Fibroblast of villous mesenchyme (primary cell): ENCODE measurements around the gene PKIB. TPM values are rescaled to one million over a fixed set of nuclear protein-coding genes. Genes with fewer than 3 reads are reported as not detected.

Experiments used
- DNase-seq: peaks from one replicate; pipeline ENCODE4 v3.0.0-alpha.2; 2010; ENCODE audit warnings: low read depth
- H3K4me3 ChIP-seq: 2 replicates; pipeline ENCODE4 v1.5.1; 2011; ENCODE audit warnings: low read depth, mild to moderate bottlenecking, low read length
- total RNA-seq: library from RNA; depleted of rRNA; stranded (reverse); fragments of >200 nt; gene quantifications from 2 replicates; pipeline ENCODE4 v1.2.3, GENCODE V29; 2012
- TF ChIP-seq, protein P1 (sequence below): IDR thresholded peaks from 2 replicates; pipeline ENCODE4 v1.5.1; 2012; ENCODE audit warnings: low read depth, mild to moderate bottlenecking, low read length; ENCODE audit not compliant: insufficient read depth

The PKIB gene
- total RNA-seq, 1 donor, result 13.8 TPM

DNA sequence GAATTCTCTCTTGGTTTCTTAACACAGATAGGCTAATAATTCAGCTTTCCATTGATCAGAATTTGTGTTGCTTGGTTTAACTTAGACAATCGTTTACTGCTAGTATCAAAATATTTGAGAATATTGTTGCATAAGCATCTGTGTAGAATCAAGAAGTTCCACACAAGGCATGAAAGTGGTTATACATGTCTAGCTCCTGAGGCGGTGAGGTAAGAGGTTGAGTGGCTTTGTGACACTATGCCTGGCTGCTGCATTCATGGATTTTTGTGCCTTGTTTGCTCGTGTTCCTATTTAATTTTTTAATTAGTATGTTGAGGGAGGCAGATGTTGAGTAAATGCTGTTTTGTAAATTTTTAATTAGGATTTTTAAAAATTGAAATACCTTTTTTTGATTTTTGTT is 10.2 kb downstream of the PKIB start:
- DNase-seq, result no peak
- H3K4me3 ChIP-seq, result no peak overlapping the region
- TF ChIP-seq, protein P1, sequence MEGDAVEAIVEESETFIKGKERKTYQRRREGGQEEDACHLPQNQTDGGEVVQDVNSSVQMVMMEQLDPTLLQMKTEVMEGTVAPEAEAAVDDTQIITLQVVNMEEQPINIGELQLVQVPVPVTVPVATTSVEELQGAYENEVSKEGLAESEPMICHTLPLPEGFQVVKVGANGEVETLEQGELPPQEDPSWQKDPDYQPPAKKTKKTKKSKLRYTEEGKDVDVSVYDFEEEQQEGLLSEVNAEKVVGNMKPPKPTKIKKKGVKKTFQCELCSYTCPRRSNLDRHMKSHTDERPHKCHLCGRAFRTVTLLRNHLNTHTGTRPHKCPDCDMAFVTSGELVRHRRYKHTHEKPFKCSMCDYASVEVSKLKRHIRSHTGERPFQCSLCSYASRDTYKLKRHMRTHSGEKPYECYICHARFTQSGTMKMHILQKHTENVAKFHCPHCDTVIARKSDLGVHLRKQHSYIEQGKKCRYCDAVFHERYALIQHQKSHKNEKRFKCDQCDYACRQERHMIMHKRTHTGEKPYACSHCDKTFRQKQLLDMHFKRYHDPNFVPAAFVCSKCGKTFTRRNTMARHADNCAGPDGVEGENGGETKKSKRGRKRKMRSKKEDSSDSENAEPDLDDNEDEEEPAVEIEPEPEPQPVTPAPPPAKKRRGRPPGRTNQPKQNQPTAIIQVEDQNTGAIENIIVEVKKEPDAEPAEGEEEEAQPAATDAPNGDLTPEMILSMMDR, result no peak

DNA sequence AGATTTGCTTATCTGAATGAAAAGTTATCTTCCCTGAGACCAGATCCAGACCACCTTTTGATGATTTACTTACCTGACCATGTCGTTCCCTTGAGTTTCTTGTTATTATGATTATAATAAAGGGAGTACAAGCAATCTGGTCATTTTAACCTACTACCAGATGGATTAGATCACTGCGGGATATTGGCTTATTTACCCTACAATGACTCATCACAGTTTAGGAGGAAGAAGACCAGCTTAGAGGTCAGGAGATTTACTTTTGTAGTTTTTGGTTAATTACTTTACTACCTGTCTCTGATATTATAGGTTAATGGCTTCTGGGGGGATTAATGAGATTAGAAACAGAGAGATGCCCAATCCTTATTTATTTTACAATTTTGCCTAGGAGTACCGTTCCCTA is 10.7 kb downstream of the PKIB start:
- DNase-seq, result peak; percentile 59
- TF ChIP-seq, protein P1, result no peak
- no peak overlapping the region for H3K4me3 ChIP-seq

DNA sequence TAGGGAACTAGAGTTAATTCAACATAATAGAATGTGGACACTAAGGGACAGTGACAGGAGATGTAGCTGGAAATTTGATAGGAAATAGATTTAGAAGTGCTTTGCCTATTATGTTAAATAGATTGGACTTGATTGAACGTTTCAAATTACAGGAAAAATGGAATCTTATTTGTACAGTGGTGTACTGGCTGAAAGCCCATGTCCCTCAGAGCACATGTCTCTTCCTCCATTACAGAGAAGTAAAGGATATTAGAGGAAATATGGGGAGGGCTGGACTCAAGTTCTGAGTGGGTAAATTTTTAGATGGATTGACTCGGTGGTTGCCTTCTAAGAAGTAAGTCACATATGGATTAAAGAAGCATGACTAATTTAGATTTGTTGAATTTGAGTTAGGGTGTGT is 11.4 kb downstream of the PKIB start:
- TF ChIP-seq, protein P1, result no peak
- H3K4me3 ChIP-seq, result no peak overlapping the region
- no peak for DNase-seq

DNA sequence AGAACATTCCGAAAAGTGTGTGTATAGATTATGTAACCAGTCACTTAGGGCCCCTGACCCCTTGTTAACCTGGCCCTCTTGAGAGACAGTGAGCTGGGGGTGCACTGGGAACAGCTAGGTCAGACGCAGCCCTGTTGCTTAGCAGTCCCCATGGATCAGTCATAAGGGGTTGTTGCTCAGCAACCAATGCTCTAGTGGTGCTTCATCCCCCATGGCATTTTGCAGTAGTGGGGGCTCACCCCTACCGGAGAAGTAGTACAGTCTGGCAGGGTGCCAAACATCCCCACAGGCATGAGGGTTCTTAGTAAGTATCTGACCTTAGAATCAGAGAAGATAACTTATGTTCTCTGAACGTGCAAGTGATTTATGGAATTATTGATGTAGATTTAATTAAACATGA is 12.3 kb downstream of the PKIB start:
- no peak overlapping the region for H3K4me3 ChIP-seq
- TF ChIP-seq, protein P1, result no peak
- DNase-seq, result no peak

DNA sequence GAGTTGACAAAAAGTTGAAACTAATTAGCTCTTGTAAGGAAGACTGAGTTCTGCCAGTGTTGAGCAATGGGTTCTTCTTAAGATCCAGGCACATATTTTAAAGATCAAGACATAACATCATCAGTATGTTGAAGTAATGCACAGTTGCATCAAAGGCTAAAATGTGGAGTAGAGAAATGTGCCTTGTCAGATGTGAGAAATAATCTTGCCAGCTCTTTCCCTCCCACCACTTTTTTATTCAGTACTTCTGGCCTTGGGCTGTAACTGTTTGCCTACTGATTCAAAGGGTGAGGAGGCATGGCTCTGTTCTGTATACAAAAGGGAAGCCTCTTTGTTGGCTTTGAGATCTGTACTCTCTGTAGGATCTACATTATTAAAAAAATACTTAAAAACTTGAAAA is 13.1 kb downstream of the PKIB start:
- TF ChIP-seq, protein P1, result no peak
- peak; percentile 40 for DNase-seq
- no peak overlapping the region for H3K4me3 ChIP-seq

DNA sequence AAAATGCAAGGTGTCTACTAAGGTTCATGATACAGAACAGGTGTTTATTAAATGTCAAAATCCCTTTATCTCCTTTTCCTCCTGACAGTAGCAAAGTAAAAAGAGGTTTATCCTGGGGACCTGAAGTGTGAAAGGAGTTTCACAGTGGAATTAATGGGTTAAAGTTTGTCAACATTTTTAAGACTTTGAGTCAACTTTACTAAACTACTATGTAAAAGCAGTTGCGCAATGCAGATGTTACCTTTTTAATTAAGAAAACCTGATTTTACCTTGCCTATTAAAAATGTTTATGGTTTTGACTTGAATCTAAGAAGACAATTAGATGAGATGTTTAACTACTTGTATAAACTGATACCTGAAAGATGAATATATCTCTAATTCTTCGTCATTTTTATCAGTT is 14.6 kb downstream of the PKIB start:
- TF ChIP-seq, protein P1, result no peak
- no peak for DNase-seq
- H3K4me3 ChIP-seq, result no peak overlapping the region

DNA sequence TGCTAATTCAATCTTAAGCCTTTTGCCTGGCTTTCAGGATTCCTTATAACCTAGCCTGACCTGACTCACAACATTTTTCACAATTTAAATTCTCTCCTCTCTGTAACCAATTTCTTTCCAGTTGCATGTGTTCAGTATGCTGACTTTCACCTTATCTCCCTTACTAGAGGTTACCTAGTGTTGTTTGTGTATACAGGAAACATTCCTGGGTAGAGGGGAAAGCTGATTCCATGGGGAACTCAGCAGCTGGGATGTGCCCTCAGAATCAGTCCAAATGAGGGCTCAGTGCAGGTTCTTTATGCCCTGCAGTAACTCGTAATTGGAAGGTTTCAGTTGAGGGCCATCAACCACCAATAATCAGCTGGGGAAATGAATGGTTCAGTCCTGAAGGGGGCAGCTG is 18.5 kb downstream of the PKIB start:
- H3K4me3 ChIP-seq, result no peak overlapping the region
- TF ChIP-seq, protein P1, result no peak
- no peak for DNase-seq
